KMS-11 (cell line): ENCODE measurements around the gene NIPA2.

Experiments used
- H2AFZ ChIP-seq: fragments of 200-600 bp; sonication (generic); 2 replicates; pipeline ENCODE4 v1.6.1; 2016; ENCODE audit warnings: antibody characterized with exemption, mixed run types, low read depth
- H3K27ac ChIP-seq: fragments of 200-600 bp; sonication (generic); 2 replicates; pipeline ENCODE4 v1.6.1; 2016; ENCODE audit warnings: mild to moderate bottlenecking, mixed run types
- H3K27me3 ChIP-seq: fragments of 200-600 bp; sonication (generic); 2 replicates; pipeline ENCODE4 v1.6.1; 2017; ENCODE audit warnings: mild to moderate bottlenecking, low read depth, mixed run types, moderate library complexity; ENCODE audit not compliant: insufficient read depth
- H3K36me3 ChIP-seq: fragments of 200-600 bp; sonication (generic); 2 replicates; pipeline ENCODE4 v1.6.1; 2017; ENCODE audit warnings: mild to moderate bottlenecking, mixed run types; ENCODE audit not compliant: insufficient read depth
- H3K4me1 ChIP-seq: fragments of 200-600 bp; sonication (generic); 2 replicates; pipeline ENCODE4 v1.6.1; 2016; ENCODE audit warnings: mild to moderate bottlenecking, low read depth, mixed run types; ENCODE audit not compliant: poor library complexity, severe bottlenecking
- H3K4me2 ChIP-seq: fragments of 200-600 bp; sonication (generic); 2 replicates; pipeline ENCODE4 v1.7.0; 2016; ENCODE audit warnings: mild to moderate bottlenecking, mixed run types
- H3K4me3 ChIP-seq: fragments of 200-600 bp; sonication (generic); IDR thresholded peaks from 2 replicates; pipeline ENCODE4 v1.6.1; 2017; ENCODE audit warnings: low read depth, low read length, mixed read lengths; ENCODE audit not compliant: insufficient read depth
- H3K79me2 ChIP-seq: fragments of 200-600 bp; sonication (generic); 2 replicates; pipeline ENCODE4 v1.6.1; 2016; ENCODE audit warnings: low read depth, mixed run types; ENCODE audit not compliant: insufficient read depth
- H3K9ac ChIP-seq: fragments of 200-600 bp; sonication (generic); 2 replicates; pipeline ENCODE4 v1.6.1; 2016; ENCODE audit warnings: mild to moderate bottlenecking, mixed run types
- H4K20me1 ChIP-seq: fragments of 200-600 bp; sonication (generic); 2 replicates; pipeline ENCODE4 v1.6.1; 2016; ENCODE audit warnings: mild to moderate bottlenecking, mixed run types; ENCODE audit not compliant: insufficient read depth
- TF ChIP-seq, protein P1 (sequence below): fragments of 200-600 bp; sonication (generic); conservative IDR thresholded peaks from 2 replicates; pipeline ENCODE4 v1.6.1; 2017; ENCODE audit warnings: low read depth, mild to moderate bottlenecking, antibody characterized with exemption, low read length, moderate library complexity, mixed read lengths

NIPA2 gene

DNA sequence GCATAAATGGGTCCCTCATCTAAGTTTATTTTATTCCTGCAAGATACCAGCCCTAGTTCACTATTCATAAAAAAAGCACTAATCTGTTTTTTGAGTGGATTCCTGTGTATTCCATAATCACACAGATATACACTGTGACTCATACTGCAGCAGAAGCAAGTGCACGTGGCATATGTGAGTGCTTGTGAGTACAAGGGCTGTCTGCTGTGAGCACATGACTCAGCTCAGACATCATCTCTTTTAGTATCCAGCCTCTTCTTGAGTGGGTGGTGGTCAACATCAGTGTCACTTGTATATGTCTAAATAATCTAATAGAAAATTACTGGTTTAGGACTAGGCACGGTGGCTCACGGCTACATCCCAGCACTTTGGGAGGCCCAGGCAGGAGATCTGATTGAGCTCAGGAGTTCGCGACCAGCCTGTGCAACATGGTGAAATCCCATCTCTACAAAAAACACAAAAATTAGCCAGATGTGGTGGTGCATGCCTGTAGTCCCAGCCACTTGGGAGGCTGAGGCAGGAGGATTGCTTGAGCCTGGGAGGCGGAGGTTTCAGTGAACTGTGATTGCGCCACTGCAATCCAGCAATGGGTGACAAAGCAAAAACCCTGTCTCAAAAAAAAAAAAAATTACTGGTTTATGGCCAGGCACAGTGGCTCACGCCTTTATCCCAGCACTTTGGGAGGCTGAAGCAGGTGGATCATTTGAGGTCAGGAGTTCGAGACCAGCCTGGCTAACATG lies 49.8 kb downstream of the NIPA2 start:
- no peaks in the 10 kb centered on the region for H4K20me1 ChIP-seq
- no peak overlapping the region for H3K27ac ChIP-seq
- H3K79me2 ChIP-seq, result no peaks in the 10 kb centered on the region
- no peaks in the 10 kb centered on the region for H3K4me1 ChIP-seq
- H3K36me3 ChIP-seq, result no peaks in the 10 kb centered on the region
- H3K4me3 ChIP-seq, result no peak overlapping the region
- no peak overlapping the region for H3K9ac ChIP-seq
- no peak overlapping the region for H3K4me2 ChIP-seq
- TF ChIP-seq, protein P1, sequence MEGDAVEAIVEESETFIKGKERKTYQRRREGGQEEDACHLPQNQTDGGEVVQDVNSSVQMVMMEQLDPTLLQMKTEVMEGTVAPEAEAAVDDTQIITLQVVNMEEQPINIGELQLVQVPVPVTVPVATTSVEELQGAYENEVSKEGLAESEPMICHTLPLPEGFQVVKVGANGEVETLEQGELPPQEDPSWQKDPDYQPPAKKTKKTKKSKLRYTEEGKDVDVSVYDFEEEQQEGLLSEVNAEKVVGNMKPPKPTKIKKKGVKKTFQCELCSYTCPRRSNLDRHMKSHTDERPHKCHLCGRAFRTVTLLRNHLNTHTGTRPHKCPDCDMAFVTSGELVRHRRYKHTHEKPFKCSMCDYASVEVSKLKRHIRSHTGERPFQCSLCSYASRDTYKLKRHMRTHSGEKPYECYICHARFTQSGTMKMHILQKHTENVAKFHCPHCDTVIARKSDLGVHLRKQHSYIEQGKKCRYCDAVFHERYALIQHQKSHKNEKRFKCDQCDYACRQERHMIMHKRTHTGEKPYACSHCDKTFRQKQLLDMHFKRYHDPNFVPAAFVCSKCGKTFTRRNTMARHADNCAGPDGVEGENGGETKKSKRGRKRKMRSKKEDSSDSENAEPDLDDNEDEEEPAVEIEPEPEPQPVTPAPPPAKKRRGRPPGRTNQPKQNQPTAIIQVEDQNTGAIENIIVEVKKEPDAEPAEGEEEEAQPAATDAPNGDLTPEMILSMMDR, result no peak
- no peak overlapping the region for H2AFZ ChIP-seq
- no peaks in the 10 kb centered on the region for H3K27me3 ChIP-seq

DNA sequence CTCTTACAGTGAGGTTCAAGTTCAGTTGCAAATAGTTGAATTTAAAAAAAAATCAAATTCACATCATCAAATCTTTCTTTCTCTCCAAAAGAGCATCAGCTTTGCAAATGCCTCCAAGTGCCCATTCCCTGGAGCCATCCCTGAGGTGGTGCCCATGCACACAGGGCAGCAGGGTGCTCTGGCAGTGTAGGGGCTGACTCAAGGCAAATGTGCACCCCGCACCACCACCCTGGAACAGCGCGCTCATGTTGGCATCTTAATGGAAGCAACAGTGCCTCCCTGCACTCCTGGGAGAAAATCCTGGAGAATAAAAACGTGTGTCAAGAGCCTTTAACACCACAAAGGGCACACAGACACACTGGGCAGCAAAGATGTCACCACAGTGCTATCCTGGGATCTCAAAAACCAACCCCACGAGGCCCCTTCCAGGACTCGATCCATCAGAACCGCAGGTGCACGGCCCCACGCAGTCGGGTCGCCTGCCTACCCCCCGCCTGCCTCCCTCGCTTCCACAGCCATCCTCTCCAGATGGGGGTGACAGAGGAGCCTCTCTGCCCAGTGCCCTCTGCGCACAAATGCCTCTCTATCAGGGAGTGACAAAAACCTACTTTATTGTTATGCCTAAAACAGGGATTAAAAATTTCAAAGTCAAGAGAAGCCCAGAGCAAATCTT lies 50.8 kb downstream of the NIPA2 start:
- Histone ChIP-seq H2AFZ (no peak overlapping the region), H4K20me1 (no peaks in the 10 kb centered on the region), H3K27ac (no peak overlapping the region), H3K4me1 (no peaks in the 10 kb centered on the region), H3K27me3 (no peaks in the 10 kb centered on the region), H3K79me2 (no peaks in the 10 kb centered on the region), H3K4me2 (no peak overlapping the region), H3K36me3 (no peaks in the 10 kb centered on the region), H3K9ac (no peak overlapping the region), H3K4me3 (no peak overlapping the region)
- TF ChIP-seq, protein P1, result no peak

DNA sequence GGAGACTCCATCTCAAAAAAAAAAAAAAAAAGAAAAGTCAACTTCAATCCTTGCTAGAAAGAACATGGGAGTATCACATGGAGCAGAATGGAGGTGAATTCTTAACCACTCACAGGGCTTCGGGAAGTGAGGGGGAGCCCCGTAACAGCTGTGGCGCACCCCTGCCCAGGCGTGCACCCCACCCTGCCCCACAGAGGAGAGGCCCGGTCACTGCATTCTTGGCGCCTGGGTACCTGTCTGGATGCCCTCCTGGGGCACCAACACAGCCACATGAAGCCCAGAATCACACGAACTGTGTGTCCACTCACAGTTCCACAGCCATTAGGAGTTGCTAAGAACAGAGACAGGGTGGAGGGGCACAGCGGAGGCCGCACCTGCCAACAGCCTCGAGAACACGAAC lies 51.8 kb downstream of the NIPA2 start:
- Histone ChIP-seq H3K79me2 (no peaks in the 10 kb centered on the region), H3K9ac (no peak overlapping the region), H3K27me3 (no peaks in the 10 kb centered on the region), H3K36me3 (no peaks in the 10 kb centered on the region), H3K4me1 (no peaks in the 10 kb centered on the region), H3K4me3 (no peak overlapping the region), H3K27ac (no peak overlapping the region), H4K20me1 (no peaks in the 10 kb centered on the region), H2AFZ (no peak overlapping the region), H3K4me2 (no peak overlapping the region)
- TF ChIP-seq, protein P1, result no peak

DNA sequence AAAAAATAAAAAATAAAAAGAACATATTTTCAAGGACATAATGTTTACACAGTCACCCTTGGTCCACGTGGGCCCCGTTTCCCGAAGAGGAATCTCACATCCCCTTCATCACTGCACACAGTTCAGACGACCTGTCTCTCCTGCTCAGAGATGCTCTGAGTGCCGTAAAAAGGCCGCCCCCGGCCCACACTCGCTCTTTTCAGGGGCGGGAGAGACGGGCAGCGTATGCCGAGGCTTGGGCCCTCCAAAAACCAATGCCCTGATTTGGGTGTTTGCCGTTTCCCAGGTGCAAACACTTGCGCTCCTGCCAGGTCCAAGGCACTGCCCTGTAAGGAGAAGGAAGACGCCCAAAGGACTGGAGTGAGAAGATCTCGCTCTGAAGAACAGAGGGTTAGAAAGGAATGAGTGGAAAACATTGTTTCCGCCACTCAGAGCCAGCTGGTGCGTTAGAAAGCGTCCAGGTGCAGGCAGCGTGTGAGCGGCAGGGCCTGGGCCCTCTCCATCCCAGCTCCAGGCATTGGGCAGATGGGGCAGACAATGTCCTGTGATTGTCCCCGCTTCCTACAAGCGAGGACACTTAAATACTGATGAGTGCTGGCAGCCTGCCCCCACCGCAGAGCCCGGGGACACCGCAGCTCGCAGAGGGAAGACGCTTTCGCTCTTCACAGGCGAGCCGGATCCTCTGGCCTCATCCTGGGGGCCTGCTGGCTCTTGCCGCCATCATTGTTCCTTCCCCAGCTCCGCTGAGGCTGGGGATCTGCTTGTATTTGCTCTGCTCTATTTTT lies 53.2 kb downstream of the NIPA2 start:
- H3K9ac ChIP-seq, result no peak overlapping the region
- H4K20me1 ChIP-seq, result no peaks in the 10 kb centered on the region
- no peaks in the 10 kb centered on the region for H3K4me1 ChIP-seq

More for the DNA sequence above, 53.2 kb downstream of the NIPA2 start:
- Histone ChIP-seq H3K27me3 (no peaks in the 10 kb centered on the region), H3K36me3 (no peaks in the 10 kb centered on the region), H3K27ac (no peak overlapping the region), H3K79me2 (no peaks in the 10 kb centered on the region), H3K4me3 (no peak overlapping the region), H3K4me2 (no peak overlapping the region), H2AFZ (no peak overlapping the region)
- TF ChIP-seq, protein P1, result no peak
